Astrocyte of the cerebellum (primary cell): Measurements from ENCODE around the gene RBBP5.

Experiments
- DNase-seq: peaks from one replicate; pipeline ENCODE4 v3.0.0-alpha.2; 2011; ENCODE audit warnings: low read depth
- H3K4me3 ChIP-seq: 2 replicates; pipeline ENCODE4 v1.5.1; 2011; ENCODE audit warnings: mild to moderate bottlenecking, low read depth, low read length, moderate library complexity
- CTCF ChIP-seq: IDR thresholded peaks from 2 replicates; pipeline ENCODE4 v1.5.1; 2012; ENCODE audit warnings: low read length, low read depth, moderate library complexity, mild to moderate bottlenecking; ENCODE audit errors: missing control alignments
- in situ Hi-C: cut with HindIII; loops from 2 replicates; pipeline ENCODE4 v1.10.0; 2017; ENCODE audit warnings: low sequenced_read_pairs

RBBP5 gene

GRCh38 chr1:205062895-205063294 is 58.9 kb downstream of the RBBP5 start:
- no peak for TF ChIP-seq CTCF
- H3K4me3 ChIP-seq, result no peak overlapping the region
- in situ Hi-C loops, result no loop called here
- no peak for DNase-seq

- TF ChIP-seq CTCF, result no peak
- no peak overlapping the region for H3K4me3 ChIP-seq
- in situ Hi-C loops, result no loop called here
- no peak for DNase-seq
Measured at GRCh38 chr1:205062319-205062718, 59.5 kb downstream of the RBBP5 start.

- peak; percentile 91 for TF ChIP-seq CTCF
- peak; percentile 45 for DNase-seq
- no peak overlapping the region for H3K4me3 ChIP-seq
- in situ Hi-C loops, result no loop called here
Measured at GRCh38 chr1:205061665-205062069, 60.1 kb downstream of the RBBP5 start.

GRCh38 chr1:205061227-205061626 is 60.6 kb downstream of the RBBP5 start:
- H3K4me3 ChIP-seq, result no peak overlapping the region
- TF ChIP-seq CTCF, result no peak
- no peak for DNase-seq
- in situ Hi-C loops, result no loop called here

GRCh38 chr1:205060746-205061145 is 61.0 kb downstream of the RBBP5 start:
- DNase-seq, result no peak
- H3K4me3 ChIP-seq, result no peak overlapping the region
- in situ Hi-C loops, result no loop called here
- no peak for TF ChIP-seq CTCF

- no peak for DNase-seq
- no peak overlapping the region for H3K4me3 ChIP-seq
- TF ChIP-seq CTCF, result no peak
- in situ Hi-C loops, result loop anchor here (5.0 kb wide), 1 partner anchor 47 kb away; no protein-coding TSS in a partner anchor
Measured at GRCh38 chr1:205059660-205060059, 62.1 kb downstream of the RBBP5 start.

- no peak for TF ChIP-seq CTCF
- no peak overlapping the region for H3K4me3 ChIP-seq
- in situ Hi-C loops, result loop anchor here (5.0 kb wide), 1 partner anchor 47 kb away; no protein-coding TSS in a partner anchor
- no peak for DNase-seq
Measured at GRCh38 chr1:205058853-205059252, 62.9 kb downstream of the RBBP5 start.
